ENCODE results near the gene IL11RA. TPM values are rescaled to one million over a fixed set of nuclear protein-coding genes. Genes with fewer than 3 reads are reported as not detected.
A peak's percentile ranks its signal among the peaks of the same experiment; 100 is the strongest.

The IL11RA gene
- total and polyA plus RNA-seq, 2 donors from 2014 or later = 15.2 to 17.7 TPM

- peak; percentile 78 for TF ChIP-seq CTCF (IDR thresholded peaks at IDR 0.05; ENCODE audit: borderline replicate concordance, extremely low read depth, insufficient read depth)
- intact Hi-C loops (cut with DNase I) = no loop called here
- peak overlapping the region in 2 of 3 donors; percentile 79 for H3K4me3 ChIP-seq (ENCODE audit: low read length in 3 of 3)
- no peaks in the 10 kb centered on the region for H3K36me3 ChIP-seq (ENCODE audit: control insufficient read depth in 2 of 3, insufficient read depth in 3 of 3, low read length in 3 of 3)
- peaks cover 0 to 2% (median 0%) of the 10 kb centered on the region in 3 donors for H3K4me1 ChIP-seq (ENCODE audit: control insufficient read depth in 2 of 3, insufficient read depth in 2 of 3, low read depth in 1 of 3, low read length in 3 of 3)
- H3K27ac ChIP-seq (ENCODE audit: low read depth in 2 of 2, low read length in 2 of 2) = peak overlapping the region in 1 of 2 donors; percentile 20
- FAIRE-seq (no peak), DNase-seq (peak; percentile 76 to 90 (median 86))
- H3K27me3 ChIP-seq (ENCODE audit: control insufficient read depth, insufficient read depth, low read length) = no peaks in the 10 kb centered on the region
- no peaks in the 10 kb centered on the region for H3K9me3 ChIP-seq (ENCODE audit: control insufficient read depth in 2 of 3, insufficient read depth in 1 of 3, low read length in 3 of 3)
- peak overlapping the region in 2 of 3 donors; percentile 65 to 73 for H3K9ac ChIP-seq (ENCODE audit: low read length in 3 of 3)
These were observed 49.2 kb downstream of the IL11RA start for GRCh38 chr9:34701023-34701768.

GRCh38 chr9:34701769-34702736 is 50.1 kb downstream of the IL11RA start:
- no peaks in the 10 kb centered on the region for H3K27me3 ChIP-seq (ENCODE audit: control insufficient read depth, insufficient read depth, low read length)
- H3K4me3 ChIP-seq (ENCODE audit: low read length in 3 of 3) = peak overlapping the region; percentile 53 to 79 (median 79)
- DNase-seq = peak; percentile 88 to 93 (median 89)
- peak overlapping the region; percentile 26 to 73 (median 65) for H3K9ac ChIP-seq (ENCODE audit: low read length in 3 of 3)
- TF ChIP-seq CTCF (IDR thresholded peaks at IDR 0.05; ENCODE audit: borderline replicate concordance, extremely low read depth, insufficient read depth) = peak; percentile 94
- no peaks in the 10 kb centered on the region for H3K36me3 ChIP-seq (ENCODE audit: control insufficient read depth in 2 of 3, insufficient read depth in 3 of 3, low read length in 3 of 3)
- intact Hi-C loops (cut with DNase I) = no loop called here
- H3K27ac ChIP-seq (ENCODE audit: low read depth in 2 of 2, low read length in 2 of 2) = peak overlapping the region in 1 of 2 donors; percentile 20
- peaks cover 0 to 2% (median 0%) of the 10 kb centered on the region in 3 donors for H3K4me1 ChIP-seq (ENCODE audit: control insufficient read depth in 2 of 3, insufficient read depth in 2 of 3, low read depth in 1 of 3, low read length in 3 of 3)
- H3K9me3 ChIP-seq (ENCODE audit: control insufficient read depth in 2 of 3, insufficient read depth in 1 of 3, low read length in 3 of 3) = no peaks in the 10 kb centered on the region
- peak; percentile 50 for FAIRE-seq

GRCh38 chr9:34707130-34707529 is 55.1 kb downstream of the IL11RA start:
- intact Hi-C loops (cut with DNase I) = no loop called here
- no peaks in the 10 kb centered on the region for H3K27me3 ChIP-seq (ENCODE audit: control insufficient read depth, insufficient read depth, low read length)
- H3K27ac ChIP-seq (ENCODE audit: low read depth in 2 of 2, low read length in 2 of 2) = no peak overlapping the region
- H3K4me1 ChIP-seq (ENCODE audit: control insufficient read depth in 2 of 3, insufficient read depth in 2 of 3, low read depth in 1 of 3, low read length in 3 of 3) = peaks cover 0 to 4% (median 2%) of the 10 kb centered on the region in 3 donors
- no peak for FAIRE-seq
- no peak overlapping the region for H3K9ac ChIP-seq (ENCODE audit: low read length in 3 of 3)
- no peaks in the 10 kb centered on the region for H3K36me3 ChIP-seq (ENCODE audit: control insufficient read depth in 2 of 3, insufficient read depth in 3 of 3, low read length in 3 of 3)
- H3K9me3 ChIP-seq (ENCODE audit: control insufficient read depth in 2 of 3, insufficient read depth in 1 of 3, low read length in 3 of 3) = no peaks in the 10 kb centered on the region
- no peak for DNase-seq
- TF ChIP-seq CTCF (IDR thresholded peaks at IDR 0.05; ENCODE audit: borderline replicate concordance, extremely low read depth, insufficient read depth) = no peak
- H3K4me3 ChIP-seq (ENCODE audit: low read length in 3 of 3) = no peak overlapping the region
